NCI-H146 (cell line): ENCODE results near the gene CRTC3.
"Not testable (repeated sequence)": the region's sequence is repeated elsewhere in the genome, so short reads cannot be mapped to it uniquely, and the experiment has no call there.

Experiments
- DNase-seq: peaks from one replicate; lab custom pipeline; 2025; lab: John Stamatoyannopoulos, UW

Gene CRTC3

DNA sequence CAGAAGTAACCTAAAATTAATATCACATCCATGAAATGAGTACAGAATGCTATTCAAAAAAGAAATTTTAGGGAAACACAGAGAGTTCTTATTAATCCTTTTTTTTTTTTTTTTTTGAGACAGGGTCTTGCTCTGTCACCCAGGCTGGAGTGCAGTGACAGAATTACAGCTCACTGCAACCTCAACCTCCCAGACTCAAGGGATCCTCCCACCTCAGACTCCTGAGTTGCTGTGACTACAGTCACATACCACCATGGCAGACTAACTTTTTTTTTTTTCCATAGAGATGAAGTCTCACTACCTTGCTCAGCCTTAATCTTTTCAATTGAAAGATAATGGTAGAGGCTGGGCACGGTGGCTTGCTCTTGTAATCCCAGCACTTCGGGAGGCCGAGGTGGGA is 6.3 kb upstream of the CRTC3 start:
- no peak for DNase-seq

GRCh38 chr15:90524018-90524803 is 5.5 kb upstream of the CRTC3 start:
- not testable (repeated sequence) for DNase-seq

- peak; percentile 30 for DNase-seq
Measured at GRCh38 chr15:90529011-90529370, 732 bp upstream of the CRTC3 start.

DNA sequence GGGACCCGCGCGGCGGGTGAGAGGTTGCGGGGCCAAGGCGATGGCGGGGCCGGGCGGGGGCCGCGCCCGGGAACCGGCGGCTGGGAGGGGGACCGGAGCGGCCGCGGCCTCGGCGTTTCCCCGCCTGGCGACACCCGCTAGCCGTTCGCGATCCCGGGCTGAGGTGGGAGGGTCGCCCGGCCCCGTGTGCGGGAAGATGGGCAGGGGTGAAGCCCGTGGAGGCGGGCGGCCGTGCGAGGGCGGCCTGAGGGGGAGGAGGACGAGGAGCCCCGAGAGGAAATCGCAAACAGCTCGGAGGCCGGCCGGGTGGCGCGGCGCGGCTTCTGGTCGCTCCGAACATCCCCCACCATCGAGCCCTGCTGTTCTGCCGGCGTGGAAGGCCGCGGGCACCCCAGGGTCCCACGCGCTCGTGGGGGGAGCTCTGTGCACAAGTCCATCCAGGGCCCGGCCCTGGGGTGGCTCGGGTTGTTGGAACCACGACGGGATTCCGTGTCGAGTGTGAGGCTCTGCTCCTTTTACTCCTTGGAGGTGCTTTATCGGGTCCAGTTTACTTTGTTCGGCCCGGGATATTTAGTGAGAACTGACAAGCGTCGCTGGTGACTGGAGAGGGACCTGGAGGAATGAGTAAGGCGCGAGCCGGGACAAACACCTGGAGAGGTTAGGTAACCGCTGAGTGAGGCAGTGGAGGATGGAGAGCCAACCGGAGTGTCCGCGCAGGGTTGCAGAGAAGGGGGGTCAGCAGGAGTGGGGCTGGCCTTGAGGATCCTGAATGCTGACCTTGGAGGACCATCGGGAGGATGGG is 728 bp downstream of the CRTC3 start:
- peak; percentile 44 for DNase-seq

DNA sequence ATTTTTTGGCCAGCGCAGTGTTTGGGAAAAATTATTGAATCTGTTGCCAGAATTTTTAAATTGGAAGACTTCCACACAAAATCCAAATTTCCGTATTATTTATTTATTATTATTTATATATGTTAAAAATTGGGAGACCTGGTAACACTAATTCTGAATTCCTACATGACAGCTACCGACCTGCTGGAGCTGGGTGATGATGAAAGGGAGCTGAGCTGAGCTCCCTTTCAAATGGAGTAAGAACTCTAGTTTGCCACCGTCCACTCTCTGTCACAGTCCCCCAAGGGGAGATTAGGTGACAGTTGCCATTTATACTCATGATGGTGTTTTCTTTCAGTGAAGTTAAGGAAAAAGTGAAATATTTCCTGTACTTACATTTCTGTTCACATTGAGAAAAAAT is 1.4 kb downstream of the CRTC3 start:
- no peak for DNase-seq

DNA sequence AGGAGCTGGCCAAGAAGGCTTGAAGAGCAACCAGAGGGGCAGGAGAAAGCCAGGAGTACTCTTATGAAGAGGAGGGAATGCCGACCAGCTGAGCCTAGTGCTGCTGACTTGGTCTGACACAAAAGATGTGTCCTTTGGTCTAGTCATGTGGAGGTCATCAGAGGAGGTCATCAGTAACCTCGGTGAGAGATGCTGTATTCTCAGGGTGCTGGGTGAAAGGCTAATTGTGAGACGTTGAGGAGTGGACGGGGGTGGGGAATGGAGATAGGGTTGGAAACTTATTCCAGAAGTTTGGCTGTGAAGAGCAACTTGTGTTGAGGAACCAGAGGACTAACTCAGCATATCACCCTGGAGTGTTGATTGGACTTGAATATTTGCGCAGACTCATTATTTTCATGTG is 5.5 kb downstream of the CRTC3 start:
- DNase-seq = no peak

GRCh38 chr15:90539789-90540188 is 10.1 kb downstream of the CRTC3 start:
- no peak for DNase-seq

DNA sequence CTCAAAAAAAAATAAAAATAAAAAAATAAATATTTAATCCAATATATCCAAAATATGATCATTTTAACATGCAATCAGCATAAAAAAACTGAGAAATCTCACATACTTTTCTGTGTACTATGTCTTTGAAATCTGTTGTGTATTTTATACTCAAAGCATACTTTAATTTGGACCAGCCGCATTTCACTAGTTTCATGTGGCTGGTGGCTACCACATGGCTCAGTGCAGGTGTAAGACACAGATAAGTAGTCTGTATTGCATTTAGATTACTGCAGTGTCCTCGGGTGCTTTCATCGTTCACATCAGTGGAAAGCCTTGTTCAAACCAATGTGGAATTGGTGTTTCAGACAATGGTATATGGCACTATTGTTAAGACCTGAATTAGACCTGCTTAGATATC is 11.0 kb downstream of the CRTC3 start:
- DNase-seq = no peak

DNA sequence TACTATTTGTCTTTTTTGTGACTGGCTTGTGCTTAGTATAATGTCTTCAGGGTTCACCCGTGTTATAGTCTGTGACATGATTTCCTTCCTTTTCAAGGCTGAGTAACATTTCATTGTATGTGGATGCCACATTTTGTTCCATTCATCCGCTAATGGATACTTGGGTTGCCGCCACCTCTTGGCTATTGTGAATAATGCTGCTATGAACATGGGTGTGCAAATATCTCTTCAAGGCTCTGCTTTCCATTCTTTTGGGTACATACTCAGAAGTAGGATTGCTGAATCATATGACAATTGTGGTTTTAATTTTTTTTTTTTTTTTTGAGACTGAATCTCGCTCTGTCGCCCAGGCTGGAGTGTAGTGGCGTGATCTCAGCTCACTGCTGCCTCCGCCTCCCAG is 15.4 kb downstream of the CRTC3 start:
- DNase-seq = no peak

- DNase-seq = no peak
Measured at GRCh38 chr15:90547540-90547939, 17.8 kb downstream of the CRTC3 start.

DNA sequence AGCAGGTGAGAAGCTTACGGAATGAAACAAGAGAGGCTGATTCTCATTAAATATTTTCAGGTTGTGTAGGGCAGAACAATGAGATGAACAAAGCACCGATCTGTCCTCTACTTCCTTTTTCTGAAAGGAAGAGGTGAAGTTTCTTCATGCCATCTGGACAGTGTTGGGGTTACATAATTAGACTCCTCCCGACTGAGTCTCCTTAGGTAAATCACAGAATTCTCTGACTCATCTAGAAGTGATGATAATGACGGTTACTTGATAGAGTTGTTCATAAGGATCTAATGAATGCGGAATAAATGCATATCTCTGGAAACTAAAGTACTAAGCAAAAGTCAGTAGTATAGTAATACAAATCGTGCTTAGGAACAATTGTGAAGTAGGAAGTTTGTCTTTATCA is 21.2 kb downstream of the CRTC3 start:
- no peak for DNase-seq

- DNase-seq = no peak
Measured at GRCh38 chr15:90552162-90552928, 22.6 kb downstream of the CRTC3 start.

DNA sequence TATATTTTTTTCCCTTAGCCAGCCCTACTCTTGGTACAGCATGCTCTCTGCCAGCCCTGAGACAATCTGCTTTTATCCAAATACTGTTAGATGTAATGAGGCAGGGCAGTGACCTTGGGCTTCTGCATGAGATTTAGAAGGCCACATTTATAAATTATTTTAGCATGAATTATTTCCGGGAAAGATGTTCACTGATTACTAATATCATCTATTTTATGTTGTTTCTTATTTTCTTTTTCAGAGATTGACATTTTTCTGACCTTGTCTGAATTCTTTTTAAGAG is 23.1 kb downstream of the CRTC3 start:
- no peak for DNase-seq

DNA sequence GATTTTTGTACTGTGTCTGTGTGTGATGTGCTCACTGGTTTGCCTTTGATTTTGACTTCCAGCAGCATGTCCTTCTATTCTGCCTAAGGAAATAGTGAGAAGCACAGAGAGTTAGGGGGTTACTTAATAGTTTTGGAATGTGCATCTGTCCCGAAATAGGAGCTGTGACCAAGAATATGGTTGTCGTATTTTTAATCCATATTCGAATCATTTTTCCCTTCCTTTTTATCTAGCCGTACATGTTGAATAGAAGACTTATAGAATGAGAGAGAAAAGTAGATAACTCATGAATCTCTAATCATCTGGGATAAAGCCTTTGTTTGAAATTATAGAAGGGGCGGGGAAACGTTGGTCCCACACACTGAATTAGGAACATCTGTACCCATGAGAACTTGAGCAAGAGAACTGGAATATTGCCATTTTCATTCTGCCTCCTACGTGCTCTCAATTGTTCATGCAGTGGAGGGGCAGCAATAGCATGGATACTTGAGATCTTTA is 23.6 kb downstream of the CRTC3 start:
- no peak for DNase-seq

- DNase-seq = no peak
Measured at GRCh38 chr15:90557186-90558084, 27.7 kb downstream of the CRTC3 start.

- DNase-seq = no peak
Measured at GRCh38 chr15:90558171-90558573, 28.4 kb downstream of the CRTC3 start.

DNA sequence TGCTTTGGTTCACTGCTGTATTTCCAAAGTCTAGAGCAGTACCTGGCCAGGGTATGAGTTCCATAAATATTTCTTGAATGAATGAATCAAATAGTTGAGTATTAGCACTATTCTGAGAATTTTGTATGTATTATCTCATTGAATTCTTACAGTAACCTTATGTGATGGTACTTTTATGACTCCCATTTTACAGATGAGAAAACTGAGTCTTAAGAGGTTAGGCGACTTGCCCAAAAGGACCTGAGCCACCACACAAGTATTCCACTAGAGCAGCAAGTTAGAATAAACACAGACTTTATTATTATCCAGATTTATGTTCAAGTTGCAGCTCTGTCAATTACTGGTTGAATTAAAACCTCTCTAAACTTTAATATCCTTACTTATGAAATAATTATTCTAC is 29.4 kb downstream of the CRTC3 start:
- no peak for DNase-seq

DNA sequence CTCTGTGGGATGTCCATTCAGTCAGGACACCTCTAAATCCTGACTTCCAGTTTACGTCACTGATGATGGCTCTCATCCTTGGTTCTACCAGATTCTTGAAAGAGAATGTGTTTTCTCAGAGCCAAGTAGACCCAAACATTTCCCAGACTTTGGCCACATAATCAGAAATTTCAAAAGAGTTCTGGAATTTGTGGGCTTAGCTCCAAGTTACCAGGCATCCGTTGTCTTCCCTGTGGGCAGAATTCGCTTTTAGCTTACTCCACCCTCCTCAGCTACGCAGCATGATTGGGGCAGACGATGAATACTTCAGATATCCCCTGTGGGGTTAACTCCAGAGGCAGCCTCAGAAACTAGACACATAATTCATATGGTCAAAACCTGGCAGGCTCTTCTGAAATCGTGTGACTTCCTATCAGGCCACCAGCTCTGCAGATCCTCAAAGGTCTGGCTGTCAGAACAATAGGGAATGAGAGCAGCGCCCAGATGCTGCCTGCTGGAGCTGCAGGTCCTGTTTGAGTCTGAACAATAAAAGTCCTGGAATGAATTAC is 30.6 kb downstream of the CRTC3 start:
- DNase-seq = no peak

- no peak for DNase-seq
Measured at GRCh38 chr15:90561344-90562244, 31.9 kb downstream of the CRTC3 start.

DNA sequence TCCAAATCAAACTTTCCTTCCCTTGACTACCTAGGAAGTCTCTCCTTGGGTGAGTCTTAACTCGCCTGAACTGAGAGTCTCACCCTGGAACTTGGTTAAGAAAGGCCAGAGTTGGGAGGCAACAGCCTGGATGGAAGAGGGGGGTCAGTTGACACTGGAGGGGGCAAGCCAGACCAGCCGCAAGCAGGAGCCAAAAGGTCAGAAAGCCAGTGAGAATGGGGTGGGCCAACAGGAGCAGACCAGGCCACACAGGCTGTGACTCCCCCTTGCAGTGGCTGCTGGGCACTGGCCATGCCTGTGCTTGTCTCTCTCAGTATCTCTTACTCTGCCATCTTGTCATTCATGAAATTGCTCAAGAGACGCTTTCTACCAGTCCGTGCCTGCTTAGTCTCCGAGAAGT is 32.9 kb downstream of the CRTC3 start:
- DNase-seq = no peak
